Measurements from ENCODE around the gene RREB1. TPM values are rescaled to one million over a fixed set of nuclear protein-coding genes. Genes with fewer than 3 reads are reported as not detected.

RREB1 gene
- total RNA-seq, 1 donor from 2014 or later = 57.2 TPM

DNA sequence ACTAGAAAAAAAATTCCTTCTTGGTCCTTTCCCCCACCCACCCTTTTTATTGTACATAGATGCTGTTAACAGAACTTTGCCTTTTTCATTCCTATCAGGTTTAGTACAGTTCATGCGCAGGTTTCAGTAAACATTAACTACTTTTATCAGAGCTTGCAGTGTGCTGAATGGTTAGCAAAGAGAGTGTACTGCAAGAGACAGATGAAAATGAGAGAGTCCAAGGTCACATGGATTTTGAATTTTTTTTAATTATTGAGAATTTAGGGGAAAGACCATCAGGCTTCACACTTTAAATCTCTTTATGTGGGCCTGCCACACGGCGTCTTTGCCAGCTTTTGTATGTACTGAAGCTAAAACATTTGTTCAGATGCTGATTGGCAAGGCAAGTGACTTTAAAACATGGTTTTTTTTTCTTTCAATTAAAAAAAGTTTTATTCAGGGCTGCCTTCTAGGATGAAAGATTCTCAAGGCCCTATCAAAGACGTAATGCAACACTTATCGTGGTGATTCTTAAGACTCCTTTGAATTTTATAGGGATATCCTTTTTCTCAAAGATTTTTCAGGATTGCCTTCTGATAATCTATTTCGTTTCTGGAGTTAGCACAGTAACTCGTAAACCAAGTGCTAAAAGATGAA, 32.2 kb downstream of the RREB1 start:
- no peak for DNase-seq (ENCODE audit: extremely low spot score in 2 of 2)
- Histone ChIP-seq H3K36me3 (no peaks in the 10 kb centered on the region), H3K27me3 (no peaks in the 10 kb centered on the region), H3K9me3 (no peaks in the 10 kb centered on the region), H3K4me1 (peaks cover 71% of the 10 kb centered on the region), H3K4me3 (peak overlapping the region in 1 of 2 donors; percentile 78), H3K27ac (peak overlapping the region; percentile 97)
- TF ChIP-seq POLR2AphosphoS5 (IDR thresholded peaks at IDR 0.05; ENCODE audit: insufficient read depth in 1 of 2, low read depth in 1 of 2) = no peak
- no peak for TF ChIP-seq POLR2A (IDR thresholded peaks at IDR 0.05)
- TF ChIP-seq, protein P1, sequence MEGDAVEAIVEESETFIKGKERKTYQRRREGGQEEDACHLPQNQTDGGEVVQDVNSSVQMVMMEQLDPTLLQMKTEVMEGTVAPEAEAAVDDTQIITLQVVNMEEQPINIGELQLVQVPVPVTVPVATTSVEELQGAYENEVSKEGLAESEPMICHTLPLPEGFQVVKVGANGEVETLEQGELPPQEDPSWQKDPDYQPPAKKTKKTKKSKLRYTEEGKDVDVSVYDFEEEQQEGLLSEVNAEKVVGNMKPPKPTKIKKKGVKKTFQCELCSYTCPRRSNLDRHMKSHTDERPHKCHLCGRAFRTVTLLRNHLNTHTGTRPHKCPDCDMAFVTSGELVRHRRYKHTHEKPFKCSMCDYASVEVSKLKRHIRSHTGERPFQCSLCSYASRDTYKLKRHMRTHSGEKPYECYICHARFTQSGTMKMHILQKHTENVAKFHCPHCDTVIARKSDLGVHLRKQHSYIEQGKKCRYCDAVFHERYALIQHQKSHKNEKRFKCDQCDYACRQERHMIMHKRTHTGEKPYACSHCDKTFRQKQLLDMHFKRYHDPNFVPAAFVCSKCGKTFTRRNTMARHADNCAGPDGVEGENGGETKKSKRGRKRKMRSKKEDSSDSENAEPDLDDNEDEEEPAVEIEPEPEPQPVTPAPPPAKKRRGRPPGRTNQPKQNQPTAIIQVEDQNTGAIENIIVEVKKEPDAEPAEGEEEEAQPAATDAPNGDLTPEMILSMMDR (IDR thresholded peaks at IDR 0.05) = no peak
- intact Hi-C loops (cut with DNase I) = loop anchor here (2.0 kb wide), 1 partner anchor 31 kb away; no protein-coding TSS in a partner anchor

DNA sequence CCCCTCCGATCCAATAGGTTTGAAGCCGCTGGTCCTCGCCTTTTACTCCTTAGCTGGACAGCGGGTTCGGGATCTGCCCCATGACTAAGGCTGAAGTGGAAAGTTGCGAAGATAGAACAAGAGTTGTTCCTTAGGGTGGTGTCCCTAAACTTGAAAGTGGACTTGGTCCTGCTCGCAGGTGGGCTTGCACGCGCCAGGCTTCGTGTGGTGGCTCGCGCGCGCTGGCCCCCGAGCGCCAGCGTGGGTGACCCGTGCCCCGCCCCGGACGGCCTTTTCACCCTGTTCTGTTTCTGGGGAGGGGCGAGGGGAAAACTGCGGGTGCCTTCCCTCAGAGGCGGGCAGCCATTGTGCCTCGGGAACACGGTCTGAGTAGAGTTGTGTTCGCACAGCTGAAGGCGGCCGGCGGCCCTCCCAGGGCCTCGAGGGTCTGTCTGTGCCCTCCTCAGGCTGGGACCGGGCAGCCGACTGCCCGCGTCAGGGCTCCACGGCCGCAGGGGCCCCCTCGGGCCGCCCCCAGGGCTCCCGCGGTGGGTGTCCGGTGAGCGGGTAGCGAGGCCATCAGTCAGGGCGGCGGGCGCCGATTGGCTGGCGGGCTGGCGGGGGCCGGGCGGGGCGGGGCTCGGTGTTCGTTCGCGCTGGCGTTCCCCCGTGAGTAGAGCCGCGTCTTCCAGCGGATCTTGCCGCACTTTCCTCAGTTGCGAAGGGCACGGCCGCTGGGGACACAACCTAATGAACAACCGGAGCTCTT, 33.0 kb downstream of the RREB1 start:
- H3K27ac ChIP-seq = peak overlapping the region; percentile 97
- TF ChIP-seq POLR2A (IDR thresholded peaks at IDR 0.05) = no peak
- TF ChIP-seq POLR2AphosphoS5 (IDR thresholded peaks at IDR 0.05; ENCODE audit: insufficient read depth in 1 of 2, low read depth in 1 of 2) = peak in 1 of 2 donors; percentile 87
- TF ChIP-seq, protein P1 (IDR thresholded peaks at IDR 0.05) = no peak
- H3K9me3 ChIP-seq = no peaks in the 10 kb centered on the region
- peak in 1 of 2 donors; percentile 94 for DNase-seq (ENCODE audit: extremely low spot score in 2 of 2)
- no peaks in the 10 kb centered on the region for H3K36me3 ChIP-seq
- intact Hi-C loops (cut with DNase I) = loop anchor here (2.0 kb wide), 1 partner anchor 32 kb away; no protein-coding TSS in a partner anchor
- H3K27me3 ChIP-seq = no peaks in the 10 kb centered on the region
- H3K4me1 ChIP-seq = peaks cover 72% of the 10 kb centered on the region
- H3K4me3 ChIP-seq = peak overlapping the region; percentile 78 to 91

DNA sequence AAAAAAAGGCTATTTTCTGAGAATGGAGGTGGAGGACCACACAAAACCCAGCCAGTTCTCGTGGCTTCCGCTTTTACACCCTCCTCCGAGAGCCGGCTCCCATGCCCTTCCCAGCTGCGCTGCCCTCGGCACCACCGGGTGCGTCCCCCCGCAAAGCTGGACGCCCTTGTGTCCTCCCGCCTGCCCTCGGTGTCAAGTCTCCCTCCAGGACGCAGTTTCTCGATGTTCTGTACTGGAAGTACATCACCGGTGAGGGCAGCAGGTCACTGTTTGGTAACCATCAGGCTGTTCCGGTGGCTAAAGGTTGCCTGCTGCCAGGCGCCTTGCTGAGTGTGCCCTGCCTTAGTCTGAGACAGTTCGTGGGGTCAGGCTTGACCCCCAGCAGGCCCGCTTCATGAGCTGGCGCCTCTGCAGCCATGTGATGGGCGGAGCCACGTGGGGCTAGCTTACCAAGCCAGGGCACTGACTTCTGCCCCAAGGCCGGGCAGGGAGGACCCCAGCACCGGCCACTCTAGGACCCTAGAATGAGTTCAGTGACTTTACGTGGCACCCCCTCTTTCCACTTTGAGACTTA, 34.6 kb downstream of the RREB1 start:
- H3K27ac ChIP-seq = peak overlapping the region; percentile 97
- no peaks in the 10 kb centered on the region for H3K36me3 ChIP-seq
- peaks cover 77% of the 10 kb centered on the region for H3K4me1 ChIP-seq
- TF ChIP-seq POLR2A (IDR thresholded peaks at IDR 0.05) (no peak), POLR2AphosphoS5 (IDR thresholded peaks at IDR 0.05; ENCODE audit: insufficient read depth in 1 of 2, low read depth in 1 of 2) (no peak)
- TF ChIP-seq, protein P1 (IDR thresholded peaks at IDR 0.05) = no peak
- H3K9me3 ChIP-seq = no peaks in the 10 kb centered on the region
- H3K27me3 ChIP-seq = no peaks in the 10 kb centered on the region
- no peak overlapping the region for H3K4me3 ChIP-seq
- DNase-seq (ENCODE audit: extremely low spot score in 2 of 2) = no peak
- intact Hi-C loops (cut with DNase I) = no loop called here

DNA sequence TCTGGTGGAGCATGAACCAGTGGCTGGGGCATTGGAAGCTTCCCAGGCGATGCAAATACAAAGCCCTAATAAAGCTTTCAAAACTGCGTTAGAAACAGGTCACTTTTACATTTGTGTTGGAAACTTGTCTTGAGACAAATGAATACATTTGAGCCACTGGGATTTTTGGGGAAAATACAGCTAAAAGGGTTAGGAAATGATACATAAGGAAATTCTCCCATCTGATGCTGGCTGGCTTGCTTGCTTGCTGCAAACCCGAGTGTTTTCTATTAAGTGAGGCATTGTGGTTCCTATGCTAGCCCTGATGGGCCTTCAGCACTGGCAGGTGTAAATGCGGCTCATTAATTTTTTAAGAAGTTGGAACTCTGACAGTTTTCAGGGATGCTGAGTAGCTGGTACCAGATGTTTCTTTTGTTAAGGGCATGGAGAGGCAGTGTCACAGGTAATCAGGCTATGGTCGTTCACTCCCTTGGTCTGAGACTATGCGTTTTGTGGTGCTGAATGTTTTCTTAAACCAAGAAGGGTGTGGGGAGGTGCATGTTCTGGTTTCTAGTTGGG, 35.2 kb downstream of the RREB1 start:
- no peak for DNase-seq (ENCODE audit: extremely low spot score in 2 of 2)
- Histone ChIP-seq H3K9me3 (no peaks in the 10 kb centered on the region), H3K4me3 (no peak overlapping the region), H3K36me3 (no peaks in the 10 kb centered on the region), H3K27me3 (no peaks in the 10 kb centered on the region), H3K27ac (peak overlapping the region; percentile 97), H3K4me1 (peaks cover 77% of the 10 kb centered on the region)
- intact Hi-C loops (cut with DNase I) = no loop called here
- no peak for TF ChIP-seq POLR2AphosphoS5 (IDR thresholded peaks at IDR 0.05; ENCODE audit: insufficient read depth in 1 of 2, low read depth in 1 of 2)
- TF ChIP-seq, protein P1 (IDR thresholded peaks at IDR 0.05) = no peak
- no peak for TF ChIP-seq POLR2A (IDR thresholded peaks at IDR 0.05)

Data from vagina (tissue), 2 donors.